HL-60 (cell line): ENCODE results near the gene HYPK.

ENCODE experiments used
- DNase-seq, 2 experiments: peaks; one replicate each; pipeline ENCODE4 v3.0.0-alpha.2; 2010 to 2020; ENCODE audit warnings: low read depth in 1 of 2, low spot score in 1 of 2
- H3K27ac ChIP-seq: fragments of 250-450 bp; sonication (Bioruptor Pico); replicated peaks from 2 replicates; pipeline ENCODE4 v1.5.1; 2020; ENCODE audit warnings: mild to moderate bottlenecking, moderate library complexity
- H3K27me3 ChIP-seq: fragments of 250-450 bp; sonication (Bioruptor Pico); 2 replicates; pipeline ENCODE4 v1.5.1; 2021; ENCODE audit warnings: mild to moderate bottlenecking, moderate library complexity; ENCODE audit not compliant: insufficient read depth, poor library complexity, severe bottlenecking
- H3K4me3 ChIP-seq: replicated peaks from 2 replicates; pipeline ENCODE4 v1.5.1; 2011; ENCODE audit warnings: mild to moderate bottlenecking, control low read depth, low read length; ENCODE audit not compliant: insufficient read depth
- GABPA ChIP-seq: IDR thresholded peaks from 2 replicates; pipeline ENCODE4 v1.6.1; 2012; ENCODE audit warnings: low read depth
- POLR2AphosphoS5 ChIP-seq: IDR thresholded peaks from 2 replicates; pipeline ENCODE4 v1.6.1; 2012; ENCODE audit warnings: low read depth
- SPI1 ChIP-seq: IDR thresholded peaks from 2 replicates; pipeline ENCODE4 v1.6.1; 2012; ENCODE audit warnings: low read depth, mild to moderate bottlenecking, borderline replicate concordance
- TF ChIP-seq, protein P1 (sequence below): IDR thresholded peaks from 2 replicates; pipeline ENCODE4 v1.6.1; 2012; ENCODE audit warnings: low read depth; ENCODE audit not compliant: insufficient replicate concordance
- TF ChIP-seq, protein P2 (sequence below): IDR thresholded peaks from one replicate; pipeline ENCODE4 v1.5.1; 2011; ENCODE audit warnings: low read length, control low read depth, inconsistent platforms; ENCODE audit not compliant: insufficient read depth

The HYPK gene

DNA sequence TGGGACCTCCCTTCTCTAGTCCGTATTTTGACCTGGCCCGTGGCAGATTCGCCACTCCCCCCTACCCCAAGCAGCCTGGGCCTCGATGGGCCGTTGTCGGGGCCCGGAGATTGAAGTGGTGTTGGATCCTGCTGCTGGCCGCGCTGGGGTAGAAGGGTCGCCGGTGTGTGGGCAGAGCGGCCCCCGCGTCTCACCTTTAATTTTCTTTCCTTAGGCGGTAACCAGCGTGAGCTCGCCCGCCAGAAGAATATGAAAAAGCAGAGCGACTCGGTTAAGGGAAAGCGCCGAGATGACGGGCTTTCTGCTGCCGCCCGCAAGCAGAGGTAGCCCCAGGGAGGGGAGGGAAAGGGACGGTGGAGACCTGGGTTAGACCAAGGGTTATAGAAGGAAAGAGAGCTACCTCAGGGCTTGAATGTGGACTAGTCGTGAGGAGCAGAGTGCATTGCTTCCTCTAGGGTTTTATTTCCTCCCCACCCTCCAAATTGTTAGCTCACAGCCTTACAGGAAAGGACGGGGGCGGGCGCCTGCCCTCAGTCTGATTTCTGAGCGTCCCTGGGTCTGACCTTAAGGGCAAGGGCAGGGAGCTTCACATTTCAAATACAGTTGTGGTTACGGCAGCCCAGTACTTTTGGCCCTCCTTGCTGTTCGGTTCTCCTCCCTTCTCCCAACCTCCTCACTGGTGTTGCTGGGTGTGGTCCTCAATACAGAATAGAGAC, 7.5 kb upstream of the HYPK start:
- DNase-seq = peak in 1 of 2 experiments; percentile 31
- Histone ChIP-seq H3K27ac (peak overlapping the region; percentile 96), H3K27me3 (no peaks in the 10 kb centered on the region), H3K4me3 (peak overlapping the region; percentile 94)
- no peak for TF ChIP-seq GABPA
- TF ChIP-seq, protein P1, sequence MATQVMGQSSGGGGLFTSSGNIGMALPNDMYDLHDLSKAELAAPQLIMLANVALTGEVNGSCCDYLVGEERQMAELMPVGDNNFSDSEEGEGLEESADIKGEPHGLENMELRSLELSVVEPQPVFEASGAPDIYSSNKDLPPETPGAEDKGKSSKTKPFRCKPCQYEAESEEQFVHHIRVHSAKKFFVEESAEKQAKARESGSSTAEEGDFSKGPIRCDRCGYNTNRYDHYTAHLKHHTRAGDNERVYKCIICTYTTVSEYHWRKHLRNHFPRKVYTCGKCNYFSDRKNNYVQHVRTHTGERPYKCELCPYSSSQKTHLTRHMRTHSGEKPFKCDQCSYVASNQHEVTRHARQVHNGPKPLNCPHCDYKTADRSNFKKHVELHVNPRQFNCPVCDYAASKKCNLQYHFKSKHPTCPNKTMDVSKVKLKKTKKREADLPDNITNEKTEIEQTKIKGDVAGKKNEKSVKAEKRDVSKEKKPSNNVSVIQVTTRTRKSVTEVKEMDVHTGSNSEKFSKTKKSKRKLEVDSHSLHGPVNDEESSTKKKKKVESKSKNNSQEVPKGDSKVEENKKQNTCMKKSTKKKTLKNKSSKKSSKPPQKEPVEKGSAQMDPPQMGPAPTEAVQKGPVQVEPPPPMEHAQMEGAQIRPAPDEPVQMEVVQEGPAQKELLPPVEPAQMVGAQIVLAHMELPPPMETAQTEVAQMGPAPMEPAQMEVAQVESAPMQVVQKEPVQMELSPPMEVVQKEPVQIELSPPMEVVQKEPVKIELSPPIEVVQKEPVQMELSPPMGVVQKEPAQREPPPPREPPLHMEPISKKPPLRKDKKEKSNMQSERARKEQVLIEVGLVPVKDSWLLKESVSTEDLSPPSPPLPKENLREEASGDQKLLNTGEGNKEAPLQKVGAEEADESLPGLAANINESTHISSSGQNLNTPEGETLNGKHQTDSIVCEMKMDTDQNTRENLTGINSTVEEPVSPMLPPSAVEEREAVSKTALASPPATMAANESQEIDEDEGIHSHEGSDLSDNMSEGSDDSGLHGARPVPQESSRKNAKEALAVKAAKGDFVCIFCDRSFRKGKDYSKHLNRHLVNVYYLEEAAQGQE = no peak
- no peak for TF ChIP-seq SPI1

- TF ChIP-seq GABPA (no peak), POLR2AphosphoS5 (no peak), SPI1 (no peak)
- TF ChIP-seq, protein P1 = no peak
- TF ChIP-seq, protein P2, sequence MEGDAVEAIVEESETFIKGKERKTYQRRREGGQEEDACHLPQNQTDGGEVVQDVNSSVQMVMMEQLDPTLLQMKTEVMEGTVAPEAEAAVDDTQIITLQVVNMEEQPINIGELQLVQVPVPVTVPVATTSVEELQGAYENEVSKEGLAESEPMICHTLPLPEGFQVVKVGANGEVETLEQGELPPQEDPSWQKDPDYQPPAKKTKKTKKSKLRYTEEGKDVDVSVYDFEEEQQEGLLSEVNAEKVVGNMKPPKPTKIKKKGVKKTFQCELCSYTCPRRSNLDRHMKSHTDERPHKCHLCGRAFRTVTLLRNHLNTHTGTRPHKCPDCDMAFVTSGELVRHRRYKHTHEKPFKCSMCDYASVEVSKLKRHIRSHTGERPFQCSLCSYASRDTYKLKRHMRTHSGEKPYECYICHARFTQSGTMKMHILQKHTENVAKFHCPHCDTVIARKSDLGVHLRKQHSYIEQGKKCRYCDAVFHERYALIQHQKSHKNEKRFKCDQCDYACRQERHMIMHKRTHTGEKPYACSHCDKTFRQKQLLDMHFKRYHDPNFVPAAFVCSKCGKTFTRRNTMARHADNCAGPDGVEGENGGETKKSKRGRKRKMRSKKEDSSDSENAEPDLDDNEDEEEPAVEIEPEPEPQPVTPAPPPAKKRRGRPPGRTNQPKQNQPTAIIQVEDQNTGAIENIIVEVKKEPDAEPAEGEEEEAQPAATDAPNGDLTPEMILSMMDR = no peak
- peak in 1 of 2 experiments; percentile 46 for DNase-seq
- Histone ChIP-seq H3K27me3 (no peaks in the 10 kb centered on the region), H3K27ac (peak overlapping the region; percentile 96), H3K4me3 (peak overlapping the region; percentile 94)
These were observed 6.8 kb upstream of the HYPK start for GRCh38 chr15:43793647-43794046.

DNA sequence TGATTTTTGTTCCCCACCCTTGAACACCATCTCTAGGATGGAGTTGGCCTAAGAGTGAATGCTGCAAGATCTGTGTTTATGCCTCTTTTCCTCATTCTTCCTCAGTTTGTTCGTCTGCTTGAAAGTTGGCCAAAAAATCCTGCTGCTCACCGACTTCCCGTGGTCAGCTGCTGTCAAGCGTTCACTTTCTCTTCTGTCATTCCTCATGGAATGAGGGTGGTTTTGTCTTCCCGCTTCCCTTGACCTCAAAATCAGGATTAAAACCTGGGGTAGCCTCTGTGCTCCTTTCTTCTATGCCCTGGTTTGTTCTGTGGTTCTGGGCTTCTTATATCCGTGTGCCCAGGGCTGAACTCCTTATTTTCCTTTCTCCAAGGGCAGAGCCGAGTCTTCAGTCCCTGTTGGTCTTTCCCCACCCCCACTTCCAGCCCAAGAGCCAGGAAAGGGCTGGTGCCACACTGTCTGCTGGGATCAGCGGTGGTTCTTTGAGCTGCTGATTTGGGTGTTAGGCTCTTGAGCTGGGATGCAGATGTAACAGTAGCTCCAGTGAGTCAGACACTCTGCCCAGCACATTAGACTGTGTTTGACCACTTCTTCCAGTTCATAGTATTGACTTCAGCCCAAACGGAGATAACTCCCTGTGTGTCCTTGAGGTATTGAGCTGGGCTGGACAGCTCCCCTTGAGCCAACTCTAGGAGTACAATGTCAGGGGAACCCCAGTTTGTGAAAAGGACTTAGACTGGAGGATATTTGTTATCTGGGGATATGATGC, 5.9 kb upstream of the HYPK start:
- Histone ChIP-seq H3K27me3 (no peaks in the 10 kb centered on the region), H3K4me3 (no peak overlapping the region), H3K27ac (peak overlapping the region; percentile 96; the same call in 1 of the 2 replicates)
- no peak for DNase-seq
- TF ChIP-seq SPI1 = no peak
- TF ChIP-seq, protein P1 = peak; percentile 73

- no peak for TF ChIP-seq GABPA
- TF ChIP-seq, protein P1 = no peak
- TF ChIP-seq POLR2AphosphoS5 = no peak
- Histone ChIP-seq H3K27ac (no peak overlapping the region), H3K27me3 (no peaks in the 10 kb centered on the region), H3K4me3 (no peak overlapping the region)
- no peak for DNase-seq
These were observed 5.2 kb upstream of the HYPK start for GRCh38 chr15:43795197-43795596.
